AML-193 (cell line): ENCODE measurements around the gene ACOX2.

Source experiments
- DNase-seq, 2 experiments: peaks; one replicate each; lab custom pipeline; 2025; lab: John Stamatoyannopoulos, UW

The ACOX2 gene

DNA sequence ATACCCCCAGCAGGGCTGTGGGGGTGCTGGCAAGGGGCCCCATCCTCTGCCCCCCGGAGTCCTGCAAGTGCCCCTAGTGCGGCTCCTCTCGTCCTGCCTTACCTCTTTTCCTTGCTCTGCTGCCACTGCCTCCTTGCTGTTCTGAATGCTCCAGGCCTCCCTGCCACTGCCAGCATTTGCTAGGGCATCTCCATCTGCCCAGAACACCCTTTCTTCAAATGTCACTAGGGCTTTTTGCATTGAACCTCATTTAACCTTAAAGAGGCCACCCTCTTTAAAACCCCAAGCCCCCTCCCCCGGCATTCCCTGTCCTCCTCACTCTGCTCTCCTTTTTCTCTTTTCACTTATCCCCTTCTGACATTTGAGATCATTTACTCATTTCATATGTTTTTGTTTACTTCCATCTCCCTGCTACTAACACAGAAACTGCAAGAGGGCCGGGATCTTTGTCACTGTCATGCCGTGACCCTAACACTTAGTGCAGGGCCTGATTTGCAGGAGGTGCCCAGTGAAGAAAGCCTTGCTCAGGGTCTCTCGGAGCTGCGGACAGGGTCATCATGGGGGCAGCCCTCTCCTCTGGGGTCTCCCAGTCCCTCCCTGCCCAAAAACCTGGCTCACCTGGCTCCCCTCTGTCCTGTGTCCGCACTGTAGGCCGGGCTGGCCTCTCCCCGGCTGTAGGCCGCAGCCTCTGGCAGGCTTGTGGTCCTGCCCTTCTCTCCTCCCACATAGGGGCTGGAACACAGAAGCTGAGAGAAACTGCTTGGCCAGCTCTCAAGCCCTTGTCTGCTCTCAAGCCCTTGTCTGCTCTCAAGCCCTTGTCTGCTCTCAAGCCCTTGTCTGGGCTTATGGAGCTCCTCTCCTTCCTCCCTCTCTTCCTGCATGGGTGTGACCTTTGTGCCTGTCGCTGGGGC lies at the start of gene ACOX2:
Gene ACOX2 (minus strand): TSS at position 690 of the 911 bp plus-strand sequence. CDS start 2,084 bp downstream, outside the sequence.
- no peak for DNase-seq

DNA sequence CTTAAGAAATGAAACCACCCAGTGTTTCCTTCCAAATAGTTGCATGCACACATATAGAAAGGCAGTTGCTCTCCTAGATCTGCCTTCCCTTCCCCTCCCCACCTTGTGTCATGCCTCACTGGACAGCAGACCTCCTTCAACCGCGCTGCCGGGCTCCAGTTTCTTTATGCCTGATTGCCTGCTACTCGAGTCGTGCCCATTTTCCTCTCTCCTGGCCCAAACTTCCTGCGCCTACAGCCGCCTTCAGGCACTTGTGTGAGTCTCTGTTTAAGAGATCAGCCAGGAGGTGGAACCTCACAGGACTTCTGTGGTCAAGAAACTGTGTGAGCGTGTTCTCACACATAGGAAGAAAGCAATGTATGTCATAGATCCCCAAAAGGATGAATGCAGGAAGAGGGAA lies 49.0 kb upstream of the ACOX2 start:
- no peak for DNase-seq

DNA sequence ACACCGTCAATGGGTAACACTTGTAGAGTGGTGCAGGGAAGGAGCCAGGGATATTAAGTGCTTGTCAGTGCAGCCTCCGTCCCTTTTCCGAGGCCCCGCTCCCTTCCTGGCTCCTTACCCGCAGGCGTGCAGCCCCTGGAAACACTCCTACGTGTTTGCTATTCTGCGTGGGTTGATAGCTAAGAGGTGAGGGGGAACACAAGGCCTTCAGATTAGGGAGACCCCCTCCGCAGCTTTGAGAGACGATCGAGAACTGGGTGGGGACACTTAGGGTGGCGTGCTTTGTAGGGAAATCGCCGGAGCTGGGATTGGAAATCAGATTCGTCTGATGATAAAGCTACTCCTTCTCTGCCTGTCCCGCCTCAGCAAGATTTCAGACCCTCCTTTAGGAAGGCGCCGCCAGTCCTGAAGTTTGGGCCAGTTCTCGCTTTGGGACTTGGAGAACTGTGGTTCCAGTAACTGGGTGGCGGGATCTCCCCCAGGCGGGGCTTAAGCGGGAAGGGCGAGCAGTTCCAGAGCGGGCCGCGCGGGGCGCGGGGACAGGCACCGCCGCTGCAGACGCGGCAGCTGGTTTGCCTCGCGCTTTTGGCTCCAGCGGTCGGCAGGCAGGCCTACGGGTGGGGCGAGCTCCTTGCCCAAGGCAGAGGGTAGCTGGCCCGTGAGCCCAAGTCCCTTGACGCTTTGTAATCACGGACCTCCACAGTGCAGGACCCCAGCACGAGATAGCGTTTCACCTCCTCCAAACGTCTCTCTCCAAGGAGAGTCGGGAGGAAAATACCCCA lies 48.2 kb upstream of the ACOX2 start:
- no peak for DNase-seq

DNA sequence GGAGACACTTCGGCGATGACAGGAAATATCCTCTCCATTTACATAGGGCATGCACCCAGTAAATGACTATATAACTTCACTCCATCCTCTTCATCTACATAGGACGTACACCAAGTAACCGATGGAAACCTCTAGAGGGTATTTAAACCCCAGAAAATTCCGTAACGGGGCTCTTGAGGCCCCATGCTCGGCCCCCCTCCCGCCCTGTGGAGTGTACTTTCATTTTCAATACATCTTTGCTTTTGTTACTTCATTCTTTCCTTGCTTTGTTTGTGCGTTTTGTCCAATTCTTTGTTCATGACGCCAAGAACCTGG lies 47.7 kb upstream of the ACOX2 start:
- DNase-seq, result no peak

DNA sequence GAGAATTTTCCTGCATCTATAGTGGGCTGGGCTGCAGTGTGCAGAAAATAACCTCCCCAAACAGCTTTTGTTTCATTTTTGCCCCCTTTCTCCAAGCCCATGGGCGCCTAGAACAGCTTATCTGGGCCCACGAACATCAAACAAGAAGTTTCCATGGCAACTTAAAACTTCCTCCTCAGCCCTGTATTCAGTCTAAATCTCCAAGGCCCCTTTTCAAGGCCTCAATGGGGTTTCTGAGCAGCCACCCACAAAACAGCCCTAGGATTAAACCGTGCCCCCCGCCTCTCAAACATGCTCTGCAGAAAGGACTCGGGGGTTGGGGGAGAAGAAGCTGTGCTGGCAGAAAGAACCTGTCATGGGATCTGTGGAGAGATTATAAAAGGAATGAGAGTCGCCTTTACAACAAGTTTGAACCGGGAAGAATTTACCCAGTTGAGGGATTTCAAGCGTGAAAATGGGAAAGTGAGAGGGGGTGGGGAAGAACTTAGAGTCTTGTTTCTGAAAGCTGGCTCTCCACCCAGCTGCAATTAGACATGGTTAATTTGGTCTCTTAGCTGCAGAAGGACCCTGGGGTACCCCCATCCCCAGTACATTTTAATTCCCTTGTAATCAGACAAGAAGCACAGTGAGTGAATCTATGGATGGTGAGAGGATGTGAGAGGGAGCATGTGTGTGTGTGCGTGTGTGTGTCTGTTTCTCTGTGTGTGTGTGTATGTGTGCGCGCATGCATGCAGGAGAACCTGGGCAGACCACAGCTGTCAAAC lies 44.5 kb upstream of the ACOX2 start:
- no peak for DNase-seq

DNA sequence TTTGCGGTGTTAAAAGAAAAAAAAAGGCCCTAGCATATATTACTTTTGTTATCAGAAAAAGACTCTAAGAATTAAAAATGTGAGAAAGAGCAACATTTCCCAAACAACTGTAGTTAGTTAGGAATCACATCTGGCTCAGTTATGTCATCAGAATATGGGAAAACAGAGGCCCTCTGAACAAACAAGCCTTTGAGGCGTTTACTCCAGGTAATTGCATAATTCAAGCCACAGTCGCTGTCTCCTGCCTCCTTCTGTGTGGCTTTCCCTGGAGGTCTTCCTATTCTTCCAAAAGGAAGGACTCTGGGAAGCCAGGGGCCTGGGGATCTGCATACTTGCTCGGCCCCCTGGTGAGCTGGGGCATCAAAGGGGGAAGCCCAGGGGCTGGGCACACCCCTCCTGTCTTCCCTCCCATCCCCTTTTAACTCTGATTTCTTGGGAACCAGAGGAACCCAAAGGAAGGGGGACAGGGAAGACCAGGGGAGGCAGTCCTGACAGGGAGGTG lies 43.9 kb upstream of the ACOX2 start:
- DNase-seq, result no peak

DNA sequence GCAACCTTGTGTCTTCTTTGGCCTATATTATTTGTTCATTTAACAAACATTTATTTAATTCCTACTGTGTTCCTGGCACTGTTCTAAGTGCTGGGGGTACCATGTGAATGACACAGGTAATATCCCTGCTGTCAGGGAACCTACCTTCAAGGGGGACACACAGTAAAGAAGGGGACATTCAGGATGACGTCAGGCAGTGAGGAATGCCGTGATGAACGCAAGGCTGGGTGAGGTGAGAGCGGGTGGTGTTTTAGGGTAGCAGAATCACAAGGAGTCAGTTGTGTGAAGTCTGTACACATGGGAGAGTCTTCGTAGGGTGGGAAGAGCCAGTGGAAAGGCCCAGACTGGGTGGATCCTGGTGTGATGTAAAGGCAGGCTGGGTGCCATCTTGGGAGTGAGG lies 41.9 kb upstream of the ACOX2 start:
- DNase-seq, result no peak

DNA sequence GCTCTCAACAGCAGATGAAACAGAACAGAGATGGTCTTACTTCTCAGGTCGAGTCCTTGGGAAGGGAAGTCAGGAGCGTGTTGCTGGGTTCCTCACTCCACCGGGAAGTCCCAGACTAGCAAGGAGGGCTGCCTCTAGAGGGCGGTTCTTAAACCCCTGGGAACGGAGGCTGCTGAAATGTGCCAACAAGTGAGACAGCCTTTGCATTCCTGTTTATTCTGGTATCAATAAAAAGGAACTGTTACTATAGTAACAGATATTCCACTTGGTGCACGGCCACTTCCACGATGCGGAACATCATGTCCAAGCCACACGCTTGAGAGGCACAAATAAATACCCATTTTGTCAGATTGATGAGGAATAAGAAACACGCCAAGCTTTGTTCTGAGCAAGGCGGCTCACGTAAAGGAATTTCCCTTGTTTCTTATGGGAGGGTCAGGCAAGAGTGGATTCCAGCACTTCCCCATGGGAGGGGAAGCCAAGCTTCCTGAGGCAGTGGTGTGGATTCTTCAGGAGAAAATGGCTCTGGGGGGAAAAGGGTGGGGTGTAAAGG lies 40.4 kb upstream of the ACOX2 start, which contains the start of gene FAM107A:
Gene FAM107A (minus strand): TSS at position 123 of the 553 bp plus-strand sequence. CDS start 7,531 bp downstream, outside the sequence.
- DNase-seq, result no peak

DNA sequence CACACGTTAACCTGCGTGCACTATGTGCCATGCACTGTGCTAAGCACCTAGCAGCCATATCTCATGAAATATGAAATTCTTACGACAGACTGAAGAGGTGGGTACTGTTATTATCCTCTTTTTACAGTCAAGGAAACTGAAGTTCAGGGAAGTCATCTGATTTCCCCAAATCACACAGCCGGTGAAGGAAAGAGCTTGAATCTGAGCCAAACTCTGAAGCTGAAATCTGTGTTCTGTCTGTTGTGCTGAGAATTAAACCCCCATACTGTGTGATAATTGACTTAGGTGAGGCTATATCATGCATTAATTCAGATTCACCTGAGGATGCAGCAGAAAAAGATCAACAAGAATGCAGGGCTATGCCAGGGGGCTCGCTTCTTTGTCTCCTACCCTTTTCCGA lies 39.7 kb upstream of the ACOX2 start:
- no peak for DNase-seq

DNA sequence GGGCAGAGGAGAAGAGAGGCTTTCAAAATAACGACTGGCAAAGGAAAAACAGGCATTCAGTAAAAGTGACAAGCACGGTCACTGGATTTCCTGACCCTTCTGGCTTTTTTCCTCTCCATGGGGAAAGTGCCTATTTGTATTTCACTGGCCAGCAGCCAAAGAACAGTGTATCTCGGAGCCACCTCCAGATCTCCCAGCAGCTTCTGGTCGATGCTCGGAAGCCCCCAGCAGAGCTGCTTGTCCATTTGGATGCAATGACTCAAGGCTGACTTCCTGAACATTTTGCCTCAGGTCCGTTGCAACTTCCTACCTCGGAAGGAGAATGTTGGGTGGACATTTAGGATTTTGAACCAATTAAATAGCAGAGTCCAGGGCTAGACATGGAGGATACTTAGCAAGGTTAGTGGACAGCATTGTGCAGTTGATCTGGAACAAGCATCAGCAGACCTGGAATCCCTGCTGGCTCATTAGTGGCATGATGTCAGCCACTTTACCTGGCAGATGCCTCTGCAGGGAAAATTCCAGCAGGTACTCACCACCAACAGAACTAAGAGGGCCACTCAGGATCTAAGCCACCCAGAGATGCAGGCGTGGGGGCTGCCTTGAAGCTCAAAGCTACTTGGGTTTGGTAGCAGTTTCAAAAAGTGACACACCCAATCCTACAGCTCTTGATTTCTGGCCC lies 39.1 kb upstream of the ACOX2 start:
- DNase-seq, result no peak

DNA sequence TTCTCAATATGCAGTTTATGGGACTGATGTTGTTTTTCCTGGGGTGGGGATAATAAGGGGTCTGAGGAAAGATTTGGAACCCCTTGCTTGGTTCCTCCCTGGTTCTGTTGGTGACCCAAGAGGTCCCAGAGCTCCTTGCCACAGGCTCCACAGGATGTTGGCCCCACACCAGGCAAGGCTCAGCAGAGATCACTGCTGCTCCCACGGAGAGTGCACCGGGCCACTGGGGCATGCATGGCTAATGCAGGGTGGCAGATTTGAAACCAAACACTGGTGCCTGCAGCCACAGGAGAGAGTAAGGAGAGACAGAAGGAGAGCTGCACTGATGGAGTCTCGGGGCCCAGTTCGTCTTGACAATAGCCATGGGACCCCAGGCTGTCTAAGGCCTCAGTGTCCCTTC lies 37.7 kb upstream of the ACOX2 start:
- no peak for DNase-seq

DNA sequence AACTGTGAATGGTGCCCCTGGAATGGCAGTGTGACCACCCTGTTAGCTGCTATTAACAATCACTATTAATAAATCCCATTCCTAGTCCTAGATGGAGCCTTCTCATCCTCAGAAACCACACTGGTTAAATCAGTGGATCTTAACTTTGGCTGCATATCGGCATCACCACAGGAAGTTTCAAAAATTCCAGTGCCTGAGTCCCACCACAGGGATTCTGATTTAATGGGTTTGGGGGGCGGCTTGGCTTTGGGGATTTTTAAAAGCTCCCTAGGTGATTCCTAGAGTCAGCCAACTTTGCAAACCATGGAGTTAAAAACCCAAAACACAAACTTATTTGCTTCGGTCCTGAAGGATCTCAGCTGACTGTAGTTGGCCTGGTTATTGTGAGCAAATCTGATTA lies 37.1 kb upstream of the ACOX2 start:
- no peak for DNase-seq

DNA sequence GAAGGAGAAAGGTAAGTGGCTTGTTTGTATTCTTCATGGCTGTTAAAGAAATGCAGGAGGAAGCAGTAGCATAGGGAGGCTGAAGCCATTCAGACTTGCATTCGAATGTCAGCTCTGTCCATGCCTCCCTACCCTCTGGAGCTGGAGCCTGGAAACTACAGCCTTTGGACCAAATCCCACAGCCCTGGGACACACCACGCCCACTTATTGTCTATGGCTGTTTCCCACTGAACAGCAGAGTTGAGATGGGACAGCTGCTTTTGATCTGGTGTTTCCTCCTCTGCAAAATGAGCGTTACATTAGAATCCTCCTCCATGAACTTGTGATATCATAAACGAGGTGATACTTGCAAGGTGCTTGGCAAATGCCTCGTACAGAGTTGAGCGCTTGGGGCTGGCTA lies 36.6 kb upstream of the ACOX2 start:
- DNase-seq, result no peak

DNA sequence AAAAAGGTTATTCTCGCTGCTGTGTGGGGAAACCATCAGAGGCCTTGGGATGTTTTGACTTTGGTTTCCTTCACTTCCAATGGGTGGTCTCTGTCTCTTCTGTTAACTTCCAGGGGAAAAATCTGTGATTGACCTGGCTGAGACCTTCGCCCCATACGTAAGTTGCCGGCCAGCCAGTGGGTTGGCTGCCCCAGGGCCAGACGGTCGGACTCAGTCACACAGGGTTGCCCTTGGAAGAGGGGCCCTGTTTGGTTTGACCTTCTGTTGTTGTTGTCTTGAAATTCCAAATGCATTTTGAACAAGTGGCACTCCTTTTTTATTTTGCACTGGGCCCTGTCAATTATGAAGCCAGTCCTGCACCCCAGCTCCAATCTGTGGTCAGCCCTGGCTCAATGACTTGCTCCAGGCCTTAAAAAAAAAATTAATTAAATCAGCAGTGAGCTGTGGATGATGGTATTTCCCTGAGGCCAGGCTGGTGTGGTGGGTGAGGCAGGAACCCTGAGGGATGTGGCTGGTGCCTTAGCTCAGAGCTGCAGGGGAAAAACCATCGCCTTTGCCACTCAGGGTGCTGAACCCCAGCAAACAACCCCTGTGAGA lies 35.7 kb upstream of the ACOX2 start:
- no peak for DNase-seq

DNA sequence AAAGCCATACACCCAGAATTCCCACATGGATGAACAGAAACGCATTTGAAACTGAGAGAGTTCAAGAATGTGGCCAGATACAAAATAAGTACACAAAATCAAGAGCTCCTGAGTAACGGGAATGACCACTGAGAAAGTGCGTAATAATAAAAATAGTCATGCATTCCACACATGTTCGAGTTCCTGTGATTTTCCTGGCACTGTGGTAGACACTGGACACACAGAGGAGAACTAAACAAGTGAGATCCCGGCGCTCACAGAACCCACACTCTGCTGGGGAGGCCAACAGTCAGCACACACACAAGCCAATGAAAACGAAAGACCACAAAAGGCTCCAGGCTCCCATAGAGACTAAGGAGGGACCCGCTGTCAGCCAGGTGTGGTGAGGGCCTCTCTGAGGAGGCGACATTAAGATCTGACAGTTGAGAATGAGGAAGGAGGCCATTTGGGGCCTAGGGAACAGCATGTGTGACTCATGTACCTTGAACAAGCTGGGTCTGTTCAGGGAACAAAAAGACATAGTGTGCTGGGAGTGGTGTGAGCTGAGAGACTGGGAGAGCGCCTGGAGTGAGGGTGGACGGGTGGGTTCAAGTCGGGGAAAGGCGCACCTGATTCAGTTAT lies 35.1 kb upstream of the ACOX2 start:
- DNase-seq, result no peak

DNA sequence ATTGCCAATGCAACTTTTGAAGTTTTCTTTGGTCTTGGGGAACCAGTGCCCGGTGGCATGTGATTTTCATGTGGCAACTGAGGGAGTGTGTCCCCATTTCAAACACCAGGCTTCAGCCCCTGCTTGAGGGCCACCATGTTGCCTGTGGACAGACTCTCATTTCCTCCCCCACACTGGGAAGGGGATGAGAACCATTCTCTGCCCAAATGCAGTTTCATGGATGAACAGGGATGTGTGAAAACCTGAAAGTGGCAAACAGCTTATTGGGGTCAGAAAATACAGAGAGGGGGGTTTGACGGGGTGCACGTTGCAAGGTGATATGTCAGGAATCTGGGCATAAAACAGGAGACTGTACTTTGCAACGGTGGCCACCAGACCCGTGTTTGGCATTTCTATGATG lies 33.9 kb upstream of the ACOX2 start:
- DNase-seq, result no peak

DNA sequence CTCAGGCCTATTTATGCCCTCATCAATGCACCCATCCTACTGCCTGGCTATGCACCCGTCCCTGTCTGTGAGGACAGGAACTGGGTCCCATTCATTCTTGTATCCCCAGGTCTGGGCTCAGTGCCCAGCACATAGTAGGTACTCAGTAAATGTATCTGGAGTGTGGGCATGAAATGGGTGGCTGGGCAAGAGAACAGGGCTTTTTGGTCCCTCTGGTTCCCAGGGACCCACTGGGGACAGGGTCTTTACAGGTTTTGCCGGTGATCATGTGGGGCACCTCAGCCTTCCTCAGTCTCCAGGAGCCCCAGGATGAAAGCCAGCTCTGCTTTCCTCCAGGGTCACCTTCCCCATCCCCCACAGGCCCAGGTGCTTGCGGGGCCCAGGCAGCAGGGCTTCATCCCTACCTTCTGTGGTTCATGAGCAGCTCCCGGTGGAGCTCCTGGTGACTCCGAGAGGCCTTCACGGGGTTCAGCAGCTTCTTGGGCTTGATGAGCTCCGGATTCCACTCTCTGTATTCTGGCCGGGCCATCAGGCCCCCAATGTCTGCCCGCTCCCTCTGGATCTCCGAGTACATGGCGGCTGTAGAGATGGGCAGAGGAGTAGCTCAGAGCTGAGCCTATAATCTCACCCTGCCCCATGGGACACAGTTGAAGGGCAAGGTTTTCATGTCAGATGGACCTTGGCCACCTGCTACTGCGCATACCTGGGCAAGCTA lies 32.5 kb upstream of the ACOX2 start:
- no peak for DNase-seq

DNA sequence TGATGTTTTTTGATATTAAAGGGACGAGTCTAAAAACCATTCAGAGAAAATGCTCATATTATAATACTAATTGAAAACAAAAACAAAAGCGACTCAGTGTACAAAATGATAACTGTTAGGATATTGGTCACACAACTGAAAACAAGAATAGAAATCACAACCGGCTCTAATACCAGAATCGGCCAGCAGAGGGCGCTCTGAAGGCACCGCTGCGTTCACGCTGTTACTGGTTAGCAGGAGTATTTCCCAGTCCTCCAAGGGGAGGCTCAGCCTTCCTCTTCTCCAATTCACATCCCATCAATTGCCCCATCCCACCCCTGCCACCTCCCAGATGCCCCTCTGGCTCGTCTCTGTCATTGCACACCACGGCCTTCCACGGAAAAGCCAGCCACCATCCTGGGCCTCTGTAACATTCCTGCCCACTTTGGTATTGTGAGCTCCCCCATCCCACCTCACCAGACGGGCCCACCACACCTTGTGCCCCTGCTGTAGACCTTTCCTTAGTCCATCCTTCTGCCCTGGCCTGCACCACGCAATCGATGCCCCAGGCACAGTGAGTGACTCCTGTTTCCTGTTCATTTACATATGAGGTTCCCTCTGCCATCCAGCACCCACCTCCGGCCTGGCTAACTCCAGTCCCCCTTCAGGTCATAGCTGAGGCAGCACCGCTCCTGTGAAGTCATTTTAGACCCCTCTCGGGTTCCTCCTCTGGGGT lies 31.7 kb upstream of the ACOX2 start:
- DNase-seq, result peak; percentile 57 to 59

DNA sequence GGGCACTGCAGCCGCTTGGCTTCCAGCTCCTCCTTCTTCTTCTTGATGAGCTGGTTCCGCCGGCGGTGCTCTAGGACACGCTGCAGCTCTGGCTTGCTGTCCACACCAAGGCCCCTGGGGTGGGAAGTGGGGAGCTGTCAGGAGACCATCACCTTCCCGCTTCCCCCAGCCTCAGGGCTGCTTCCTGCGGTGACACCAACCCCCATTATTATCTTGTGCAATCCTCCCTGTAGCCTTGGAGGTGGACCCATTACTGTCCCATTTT lies 30.2 kb upstream of the ACOX2 start:
- DNase-seq, result no peak
